H9 (cell line): ENCODE data around the gene MICAL3. TPM values are rescaled to one million over a fixed set of nuclear protein-coding genes. Genes with fewer than 3 reads are reported as not detected.

Source experiments
- DNase-seq: peaks from one replicate; pipeline ENCODE4 v3.0.0-alpha.2; 2017
- H2AFZ ChIP-seq: one replicate; pipeline ENCODE4 v1.6.1; 2013; ENCODE audit warnings: mild to moderate bottlenecking, low read length, control low read depth, moderate library complexity
- H2AK5ac ChIP-seq: 2 replicates; pipeline ENCODE4 v1.6.1; 2013; ENCODE audit warnings: low read length, control low read depth, mixed read lengths; ENCODE audit not compliant: insufficient read length
- H2BK120ac ChIP-seq: one replicate; pipeline ENCODE4 v1.6.1; 2013; ENCODE audit warnings: low read depth, mild to moderate bottlenecking, low read length, control low read depth, inconsistent platforms; ENCODE audit not compliant: poor library complexity, severe bottlenecking
- H2BK12ac ChIP-seq: 2 replicates; pipeline ENCODE4 v1.6.1; 2013; ENCODE audit warnings: low read length, control low read depth, mixed read lengths, low read depth; ENCODE audit not compliant: insufficient read length
- H2BK15ac ChIP-seq: 2 replicates; pipeline ENCODE4 v1.6.1; 2013; ENCODE audit warnings: low read depth, low read length, control low read depth
- H2BK20ac ChIP-seq: one replicate; pipeline ENCODE4 v1.6.1; 2013; ENCODE audit warnings: low read depth, mild to moderate bottlenecking, low read length, control low read depth, inconsistent platforms; ENCODE audit not compliant: poor library complexity, severe bottlenecking
- H2BK5ac ChIP-seq: 2 replicates; pipeline ENCODE4 v1.6.1; 2013; ENCODE audit warnings: low read length, control low read depth, mixed read lengths; ENCODE audit not compliant: insufficient read length
- H3K14ac ChIP-seq: 2 replicates; pipeline ENCODE4 v1.6.1; 2013; ENCODE audit warnings: low read length, control low read depth; ENCODE audit not compliant: insufficient read depth
- H3K18ac ChIP-seq: 2 replicates; pipeline ENCODE4 v1.6.1; 2013; ENCODE audit warnings: low read depth, mild to moderate bottlenecking, mixed read lengths, low read length, control low read depth; ENCODE audit not compliant: insufficient read length
- H3K23ac ChIP-seq: 2 replicates; pipeline ENCODE4 v1.6.1; 2013; ENCODE audit warnings: low read length, control low read depth, mixed read lengths, low read depth; ENCODE audit not compliant: insufficient read length
- H3K23me2 ChIP-seq: 2 replicates; pipeline ENCODE4 v1.6.1; 2013; ENCODE audit warnings: low read depth, mild to moderate bottlenecking, mixed read lengths, low read length, control low read depth; ENCODE audit not compliant: insufficient read length, poor library complexity, severe bottlenecking
- H3K27ac ChIP-seq: 2 replicates; pipeline ENCODE4 v1.5.1; 2013; ENCODE audit warnings: low read length, control low read depth, mixed read lengths, low read depth; ENCODE audit not compliant: insufficient read length
- H3K27me3 ChIP-seq: 2 replicates; pipeline ENCODE4 v1.6.1; 2013; ENCODE audit warnings: low read length, control low read depth, inconsistent platforms; ENCODE audit not compliant: insufficient read depth
- H3K4ac ChIP-seq: 2 replicates; pipeline ENCODE4 v1.6.1; 2013; ENCODE audit warnings: low read depth, mild to moderate bottlenecking, control low read depth, inconsistent platforms, low read length, moderate library complexity
- H3K4me1 ChIP-seq: 2 replicates; pipeline ENCODE4 v1.6.1; 2013; ENCODE audit warnings: low read length, control low read depth, inconsistent platforms; ENCODE audit not compliant: insufficient read depth
- H3K4me2 ChIP-seq: 2 replicates; pipeline ENCODE4 v1.6.1; 2013; ENCODE audit warnings: low read length, control low read depth, mixed read lengths; ENCODE audit not compliant: insufficient read length, insufficient read depth
- H3K56ac ChIP-seq: 2 replicates; pipeline ENCODE4 v1.6.1; 2013; ENCODE audit warnings: low read depth, mild to moderate bottlenecking, mixed read lengths, low read length, control low read depth; ENCODE audit not compliant: insufficient read length
- H3K79me1 ChIP-seq: 2 replicates; pipeline ENCODE4 v1.6.1; 2013; ENCODE audit warnings: low read depth, mild to moderate bottlenecking, moderate library complexity, low read length, control low read depth, inconsistent platforms; ENCODE audit not compliant: insufficient read depth, poor library complexity, severe bottlenecking
- H3K79me2 ChIP-seq: 2 replicates; pipeline ENCODE4 v1.6.1; 2013; ENCODE audit warnings: low read length, control low read depth, inconsistent platforms; ENCODE audit not compliant: insufficient read depth
- H3K9ac ChIP-seq: 2 replicates; pipeline ENCODE4 v1.6.1; 2013; ENCODE audit warnings: low read length, control low read depth, mixed read lengths; ENCODE audit not compliant: insufficient read length; ENCODE audit errors: extremely low read depth
- H3K9me3 ChIP-seq: one replicate; pipeline ENCODE4 v1.6.1; 2013; ENCODE audit warnings: low read depth, low read length, inconsistent platforms; ENCODE audit not compliant: control insufficient read depth
- H3T11ph ChIP-seq: one replicate; pipeline ENCODE4 v1.6.1; 2013; ENCODE audit warnings: mild to moderate bottlenecking, low read length, control low read depth, inconsistent platforms
- H4K20me1 ChIP-seq: one replicate; pipeline ENCODE4 v1.6.1; 2013; ENCODE audit not compliant: control insufficient read depth, insufficient read length, insufficient read depth
- H4K5ac ChIP-seq: 2 replicates; pipeline ENCODE4 v1.6.1; 2013; ENCODE audit warnings: low read depth, mild to moderate bottlenecking, mixed read lengths, low read length, control low read depth; ENCODE audit not compliant: insufficient read length
- H4K8ac ChIP-seq: replicated peaks from 2 replicates; pipeline ENCODE4 v1.6.1; 2013; ENCODE audit warnings: low read length, control low read depth, mixed read lengths, low read depth; ENCODE audit not compliant: insufficient read length
- H4K91ac ChIP-seq: 2 replicates; pipeline ENCODE4 v1.6.1; 2013; ENCODE audit warnings: low read depth, mild to moderate bottlenecking, moderate library complexity, mixed read lengths, low read length, control low read depth; ENCODE audit not compliant: insufficient read length
- H3K27ac Mint-ChIP-seq, 3 experiments: 2 replicates in 2 of 3; 3 replicates in 1 of 3; pipeline ENCODE4 v1.8.0; 2020 to 2021; ENCODE audit warnings: mixed read lengths in 3 of 3, mild to moderate bottlenecking in 1 of 3, moderate library complexity in 1 of 3
- H3K27me3 Mint-ChIP-seq: 2 replicates; pipeline ENCODE4 v1.8.0; 2021; ENCODE audit warnings: low read depth, mild to moderate bottlenecking, moderate library complexity, mixed read lengths
- H3K36me3 Mint-ChIP-seq, 3 experiments: 2 replicates in 2 of 3; 3 replicates in 1 of 3; pipeline ENCODE4 v1.8.0; 2020 to 2021; ENCODE audit warnings: low read depth in 3 of 3, mixed read lengths in 3 of 3; ENCODE audit not compliant: insufficient read depth in 1 of 3
- H3K4me1 Mint-ChIP-seq, 2 experiments: 2 replicates each; pipeline ENCODE4 v1.8.0; 2020; ENCODE audit warnings: mixed read lengths in 2 of 2
- H3K4me3 Mint-ChIP-seq, 2 experiments: 2 replicates in 1 of 2; 3 replicates in 1 of 2; pipeline ENCODE4 v1.8.0; 2020 to 2021; ENCODE audit warnings: mild to moderate bottlenecking in 2 of 2, mixed read lengths in 2 of 2, moderate library complexity in 1 of 2
- H3K9me3 Mint-ChIP-seq, 2 experiments: 2 replicates in 1 of 2; 3 replicates in 1 of 2; pipeline ENCODE4 v1.8.0; 2020; ENCODE audit warnings: mild to moderate bottlenecking in 2 of 2, mixed read lengths in 2 of 2, moderate library complexity in 1 of 2
- CTCF ChIP-seq: fragments of 200-600 bp; sonication (generic); conservative IDR thresholded peaks from 3 replicates; pipeline ENCODE4 v1.8.0; 2021; ENCODE audit warnings: antibody characterized with exemption, mild to moderate bottlenecking
- WGBS: extraction: QIAGEN DNeasy Blood & Tissue Kit; methylation state at CpG from one replicate; pipeline ENCODE4 v1.1.7; 2013; ENCODE audit warnings: missing lambda C conversion rate, low lambda C conversion rate, mixed read lengths; ENCODE audit not compliant: insufficient read length; ENCODE audit errors: extremely low coverage; 5-methylcytosine and 5-hydroxymethylcytosine counted together
- total RNA-seq: library from RNA; stranded (reverse); gene quantifications from 2 replicates; pipeline ENCODE4 v1.2.1, GENCODE V29; 2021

MICAL3 gene
- total RNA-seq, 1 experiment from 2014 or later: 50.2 TPM

GRCh38 chr22:17906978-17907747 is 117.2 kb downstream of the MICAL3 start:
- Mint-ChIP-seq H3K27ac (peak overlapping the region in 1 of 3 experiments; percentile 46; a peak in 1 of 7 replicates), H3K9me3 (no peaks in the 10 kb centered on the region), H3K4me1 (peaks cover 40 to 43% of the 10 kb centered on the region in 2 experiments), H3K27me3 (no peaks in the 10 kb centered on the region), H3K4me3 (no peak overlapping the region), H3K36me3 (peaks cover 18 to 39% (median 27%) of the 10 kb centered on the region in 3 experiments; a peak in 6 of 7 replicates)
- no peaks in the 10 kb centered on the region for H3K23me2 ChIP-seq
- no peak overlapping the region for H3K18ac ChIP-seq
- no peak overlapping the region for H2BK20ac ChIP-seq
- H4K5ac ChIP-seq: no peak overlapping the region
- no peak overlapping the region for H3K23ac ChIP-seq
- H4K20me1 ChIP-seq: no peaks in the 10 kb centered on the region
- no peak overlapping the region for H2BK5ac ChIP-seq
- no peak overlapping the region for H3K27ac ChIP-seq
- H3K9me3 ChIP-seq: no peaks in the 10 kb centered on the region
- H3K56ac ChIP-seq: no peak overlapping the region
- no peak overlapping the region for H4K8ac ChIP-seq
- no peak overlapping the region for H3K4me2 ChIP-seq
- TF ChIP-seq CTCF: no peak
- no peaks in the 10 kb centered on the region for H3K79me1 ChIP-seq
- H2BK15ac ChIP-seq: no peak overlapping the region
- H3K79me2 ChIP-seq: peaks cover 3% of the 10 kb centered on the region; the same call in 1 of the 2 replicates
- H2BK120ac ChIP-seq: no peak overlapping the region
- no peak overlapping the region for H4K91ac ChIP-seq
- WGBS: no CpG with 5 or more reads among the region's 16 CpGs
- no peak overlapping the region for H3K9ac ChIP-seq
- H2BK12ac ChIP-seq: no peak overlapping the region
- no peak overlapping the region for H3K14ac ChIP-seq
- H3K4ac ChIP-seq: no peak overlapping the region
- no peak overlapping the region for H3T11ph ChIP-seq
- no peak for DNase-seq
- H2AFZ ChIP-seq: no peak overlapping the region
- no peaks in the 10 kb centered on the region for H3K27me3 ChIP-seq
- H2AK5ac ChIP-seq: no peak overlapping the region
- no peaks in the 10 kb centered on the region; the same call in 1 of the 2 replicates for H3K4me1 ChIP-seq
